WTC11 (cell line): ENCODE data around the gene WDR18. TPM values are rescaled to one million over a fixed set of nuclear protein-coding genes. Genes with fewer than 3 reads are reported as not detected.

Source experiments
- ATAC-seq: fragments of 200-7000 bp; cut with Tn5 transposase; 2 replicates; pipeline ENCODE4 v1.10.0; 2021; ENCODE audit warnings: mild to moderate bottlenecking, moderate library complexity
- CTCF ChIA-PET: fragments of 300-600 bp; sonication (Branson Sonifier 250); formaldehyde crosslinking; loops from one replicate; lab custom pipeline; 2021; ENCODE audit warnings: antibody characterized with exemption; lab: Charles Lee
- POLR2A ChIA-PET: fragments of 350-600 bp; sonication (Branson Sonifier 250); formaldehyde crosslinking; loops from one replicate; lab custom pipeline; 2021; ENCODE audit warnings: antibody characterized with exemption; lab: Charles Lee
- DNase-seq: peaks from one replicate; pipeline ENCODE4 v3.0.0; 2021; ENCODE audit warnings: low spot score
- H3K27ac Mint-ChIP-seq: 2 replicates; pipeline ENCODE4 v1.8.0; 2021; ENCODE audit warnings: mixed read lengths
- H3K27me3 Mint-ChIP-seq: 2 replicates; pipeline ENCODE4 v1.8.0; 2021; ENCODE audit warnings: low read depth, mild to moderate bottlenecking, moderate library complexity, mixed read lengths
- H3K36me3 Mint-ChIP-seq: 2 replicates; pipeline ENCODE4 v1.8.0; 2021; ENCODE audit warnings: mixed read lengths
- H3K4me1 Mint-ChIP-seq: 2 replicates; pipeline ENCODE4 v1.8.0; 2022; ENCODE audit warnings: mixed read lengths
- H3K4me3 Mint-ChIP-seq: 2 replicates; pipeline ENCODE4 v1.8.0; 2021; ENCODE audit warnings: mild to moderate bottlenecking, moderate library complexity, mixed read lengths
- H3K9me3 Mint-ChIP-seq: 2 replicates; pipeline ENCODE4 v1.8.0; 2021; ENCODE audit warnings: mixed read lengths
- CBFB ChIP-seq: sonication (generic); formaldehyde crosslinking; IDR thresholded peaks from 2 replicates; pipeline ENCODE4 v1.8.1; 2022; ENCODE audit warnings: mild to moderate bottlenecking, low read depth, missing genetic modification reagents
- CREB1 ChIP-seq: sonication (generic); formaldehyde crosslinking; IDR thresholded peaks from 2 replicates; pipeline ENCODE4 v1.8.0; 2023; ENCODE audit warnings: mild to moderate bottlenecking, missing genetic modification reagents
- HMGA2 ChIP-seq: fragments of 250-450 bp; sonication (Bioruptor Pico); IDR thresholded peaks from 2 replicates; pipeline ENCODE4 v1.4.0; 2021; ENCODE audit warnings: mild to moderate bottlenecking, moderate library complexity
- NFE2L1 ChIP-seq: sonication (generic); formaldehyde crosslinking; IDR thresholded peaks from 2 replicates; pipeline ENCODE4 v1.8.1; 2023; ENCODE audit warnings: missing genetic modification reagents
- ZNF121 ChIP-seq: sonication (generic); formaldehyde crosslinking; IDR thresholded peaks from 2 replicates; pipeline ENCODE4 v1.8.0; 2023; ENCODE audit warnings: missing genetic modification reagents
- ZNF138 ChIP-seq: sonication (generic); formaldehyde crosslinking; conservative IDR thresholded peaks from 2 replicates; pipeline ENCODE4 v1.8.1; 2022; ENCODE audit warnings: mild to moderate bottlenecking, moderate library complexity, missing genetic modification reagents
- ZNF396 ChIP-seq: fragments of 250-450 bp; sonication (Bioruptor Pico); IDR thresholded peaks from 2 replicates; pipeline ENCODE4 v1.8.0; 2021; ENCODE audit warnings: mild to moderate bottlenecking, moderate library complexity, borderline replicate concordance
- total RNA-seq: library from RNA; stranded (reverse); gene quantifications from 3 replicates; pipeline ENCODE4 v1.2.3, GENCODE V29; 2021
- TF ChIP-seq, protein P1 (sequence below): sonication (generic); formaldehyde crosslinking; IDR thresholded peaks from 2 replicates; pipeline ENCODE4 v1.8.0; 2022; ENCODE audit warnings: mild to moderate bottlenecking, missing genetic modification reagents
- TF ChIP-seq, protein P2 (sequence below): fragments of 200-600 bp; IDR thresholded peaks from 2 replicates; pipeline ENCODE4 v1.8.0; 2022; ENCODE audit warnings: antibody characterized with exemption
- TF ChIP-seq, protein P3 (sequence below): sonication (generic); formaldehyde crosslinking; IDR thresholded peaks from 2 replicates; pipeline ENCODE4 v1.8.0; 2022; ENCODE audit warnings: mild to moderate bottlenecking, missing genetic modification reagents
- TF ChIP-seq, protein P4 (sequence below): sonication (generic); formaldehyde crosslinking; IDR thresholded peaks from 2 replicates; pipeline ENCODE4 v1.8.0; 2023; ENCODE audit warnings: missing genetic modification reagents, mild to moderate bottlenecking, borderline replicate concordance
- TF ChIP-seq, protein P5 (sequence below): sonication (generic); formaldehyde crosslinking; IDR thresholded peaks from 2 replicates; pipeline ENCODE4 v1.8.0; 2022; ENCODE audit warnings: missing genetic modification reagents
- TF ChIP-seq, protein P6 (sequence below): sonication (generic); formaldehyde crosslinking; IDR thresholded peaks from 2 replicates; pipeline ENCODE4 v1.8.1; 2022; ENCODE audit warnings: mild to moderate bottlenecking, missing genetic modification reagents, moderate library complexity, borderline replicate concordance
- TF ChIP-seq, protein P7 (sequence below): sonication (generic); formaldehyde crosslinking; IDR thresholded peaks from 2 replicates; pipeline ENCODE4 v1.8.1; 2023; ENCODE audit warnings: mild to moderate bottlenecking, missing genetic modification reagents, moderate library complexity

WDR18 gene
- total RNA-seq, 1 experiment from 2014 or later, result 140 TPM

DNA sequence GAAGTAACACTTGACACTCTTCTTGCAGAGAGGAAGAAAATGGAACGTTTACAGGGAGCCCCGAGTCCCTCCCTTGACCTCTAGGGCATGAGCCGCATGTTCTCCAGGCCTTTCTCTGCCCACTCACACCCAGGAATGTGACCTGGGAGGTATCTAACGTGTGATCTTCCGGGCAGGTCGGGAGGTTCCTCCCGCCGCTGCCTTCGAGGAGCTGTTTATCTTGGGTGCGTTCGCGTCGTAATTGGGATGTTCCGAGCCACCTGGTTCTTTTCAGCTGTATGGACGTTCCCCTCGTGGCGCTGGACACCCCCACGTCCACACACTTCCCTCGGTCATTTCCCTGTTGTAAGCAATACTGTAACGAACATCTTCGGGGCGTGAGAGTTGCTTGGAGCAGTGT is 44.7 kb upstream of the WDR18 start:
- H3K27me3 Mint-ChIP-seq, result no peaks in the 10 kb centered on the region
- peaks cover 36% of the 10 kb centered on the region for H3K36me3 Mint-ChIP-seq
- no peaks in the 10 kb centered on the region for H3K9me3 Mint-ChIP-seq
- H3K4me1 Mint-ChIP-seq, result no peaks in the 10 kb centered on the region
- no peak overlapping the region for H3K4me3 Mint-ChIP-seq
- POLR2A ChIA-PET, result no interaction called here
- TF ChIP-seq, protein P1, sequence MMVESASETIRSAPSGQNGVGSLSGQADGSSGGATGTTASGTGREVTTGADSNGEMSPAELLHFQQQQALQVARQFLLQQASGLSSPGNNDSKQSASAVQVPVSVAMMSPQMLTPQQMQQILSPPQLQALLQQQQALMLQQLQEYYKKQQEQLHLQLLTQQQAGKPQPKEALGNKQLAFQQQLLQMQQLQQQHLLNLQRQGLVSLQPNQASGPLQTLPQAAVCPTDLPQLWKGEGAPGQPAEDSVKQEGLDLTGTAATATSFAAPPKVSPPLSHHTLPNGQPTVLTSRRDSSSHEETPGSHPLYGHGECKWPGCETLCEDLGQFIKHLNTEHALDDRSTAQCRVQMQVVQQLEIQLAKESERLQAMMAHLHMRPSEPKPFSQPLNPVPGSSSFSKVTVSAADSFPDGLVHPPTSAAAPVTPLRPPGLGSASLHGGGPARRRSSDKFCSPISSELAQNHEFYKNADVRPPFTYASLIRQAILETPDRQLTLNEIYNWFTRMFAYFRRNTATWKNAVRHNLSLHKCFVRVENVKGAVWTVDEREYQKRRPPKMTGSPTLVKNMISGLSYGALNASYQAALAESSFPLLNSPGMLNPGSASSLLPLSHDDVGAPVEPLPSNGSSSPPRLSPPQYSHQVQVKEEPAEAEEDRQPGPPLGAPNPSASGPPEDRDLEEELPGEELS (CRISPR knock-in tag), result no peak
- TF ChIP-seq, protein P2, sequence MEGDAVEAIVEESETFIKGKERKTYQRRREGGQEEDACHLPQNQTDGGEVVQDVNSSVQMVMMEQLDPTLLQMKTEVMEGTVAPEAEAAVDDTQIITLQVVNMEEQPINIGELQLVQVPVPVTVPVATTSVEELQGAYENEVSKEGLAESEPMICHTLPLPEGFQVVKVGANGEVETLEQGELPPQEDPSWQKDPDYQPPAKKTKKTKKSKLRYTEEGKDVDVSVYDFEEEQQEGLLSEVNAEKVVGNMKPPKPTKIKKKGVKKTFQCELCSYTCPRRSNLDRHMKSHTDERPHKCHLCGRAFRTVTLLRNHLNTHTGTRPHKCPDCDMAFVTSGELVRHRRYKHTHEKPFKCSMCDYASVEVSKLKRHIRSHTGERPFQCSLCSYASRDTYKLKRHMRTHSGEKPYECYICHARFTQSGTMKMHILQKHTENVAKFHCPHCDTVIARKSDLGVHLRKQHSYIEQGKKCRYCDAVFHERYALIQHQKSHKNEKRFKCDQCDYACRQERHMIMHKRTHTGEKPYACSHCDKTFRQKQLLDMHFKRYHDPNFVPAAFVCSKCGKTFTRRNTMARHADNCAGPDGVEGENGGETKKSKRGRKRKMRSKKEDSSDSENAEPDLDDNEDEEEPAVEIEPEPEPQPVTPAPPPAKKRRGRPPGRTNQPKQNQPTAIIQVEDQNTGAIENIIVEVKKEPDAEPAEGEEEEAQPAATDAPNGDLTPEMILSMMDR, result no peak
- TF ChIP-seq, protein P3, sequence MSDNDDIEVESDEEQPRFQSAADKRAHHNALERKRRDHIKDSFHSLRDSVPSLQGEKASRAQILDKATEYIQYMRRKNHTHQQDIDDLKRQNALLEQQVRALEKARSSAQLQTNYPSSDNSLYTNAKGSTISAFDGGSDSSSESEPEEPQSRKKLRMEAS (CRISPR knock-in tag), result no peak
- TF ChIP-seq, protein P4, sequence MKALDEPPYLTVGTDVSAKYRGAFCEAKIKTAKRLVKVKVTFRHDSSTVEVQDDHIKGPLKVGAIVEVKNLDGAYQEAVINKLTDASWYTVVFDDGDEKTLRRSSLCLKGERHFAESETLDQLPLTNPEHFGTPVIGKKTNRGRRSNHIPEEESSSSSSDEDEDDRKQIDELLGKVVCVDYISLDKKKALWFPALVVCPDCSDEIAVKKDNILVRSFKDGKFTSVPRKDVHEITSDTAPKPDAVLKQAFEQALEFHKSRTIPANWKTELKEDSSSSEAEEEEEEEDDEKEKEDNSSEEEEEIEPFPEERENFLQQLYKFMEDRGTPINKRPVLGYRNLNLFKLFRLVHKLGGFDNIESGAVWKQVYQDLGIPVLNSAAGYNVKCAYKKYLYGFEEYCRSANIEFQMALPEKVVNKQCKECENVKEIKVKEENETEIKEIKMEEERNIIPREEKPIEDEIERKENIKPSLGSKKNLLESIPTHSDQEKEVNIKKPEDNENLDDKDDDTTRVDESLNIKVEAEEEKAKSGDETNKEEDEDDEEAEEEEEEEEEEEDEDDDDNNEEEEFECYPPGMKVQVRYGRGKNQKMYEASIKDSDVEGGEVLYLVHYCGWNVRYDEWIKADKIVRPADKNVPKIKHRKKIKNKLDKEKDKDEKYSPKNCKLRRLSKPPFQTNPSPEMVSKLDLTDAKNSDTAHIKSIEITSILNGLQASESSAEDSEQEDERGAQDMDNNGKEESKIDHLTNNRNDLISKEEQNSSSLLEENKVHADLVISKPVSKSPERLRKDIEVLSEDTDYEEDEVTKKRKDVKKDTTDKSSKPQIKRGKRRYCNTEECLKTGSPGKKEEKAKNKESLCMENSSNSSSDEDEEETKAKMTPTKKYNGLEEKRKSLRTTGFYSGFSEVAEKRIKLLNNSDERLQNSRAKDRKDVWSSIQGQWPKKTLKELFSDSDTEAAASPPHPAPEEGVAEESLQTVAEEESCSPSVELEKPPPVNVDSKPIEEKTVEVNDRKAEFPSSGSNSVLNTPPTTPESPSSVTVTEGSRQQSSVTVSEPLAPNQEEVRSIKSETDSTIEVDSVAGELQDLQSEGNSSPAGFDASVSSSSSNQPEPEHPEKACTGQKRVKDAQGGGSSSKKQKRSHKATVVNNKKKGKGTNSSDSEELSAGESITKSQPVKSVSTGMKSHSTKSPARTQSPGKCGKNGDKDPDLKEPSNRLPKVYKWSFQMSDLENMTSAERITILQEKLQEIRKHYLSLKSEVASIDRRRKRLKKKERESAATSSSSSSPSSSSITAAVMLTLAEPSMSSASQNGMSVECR (CRISPR knock-in tag), result no peak
- TF ChIP-seq, protein P5, sequence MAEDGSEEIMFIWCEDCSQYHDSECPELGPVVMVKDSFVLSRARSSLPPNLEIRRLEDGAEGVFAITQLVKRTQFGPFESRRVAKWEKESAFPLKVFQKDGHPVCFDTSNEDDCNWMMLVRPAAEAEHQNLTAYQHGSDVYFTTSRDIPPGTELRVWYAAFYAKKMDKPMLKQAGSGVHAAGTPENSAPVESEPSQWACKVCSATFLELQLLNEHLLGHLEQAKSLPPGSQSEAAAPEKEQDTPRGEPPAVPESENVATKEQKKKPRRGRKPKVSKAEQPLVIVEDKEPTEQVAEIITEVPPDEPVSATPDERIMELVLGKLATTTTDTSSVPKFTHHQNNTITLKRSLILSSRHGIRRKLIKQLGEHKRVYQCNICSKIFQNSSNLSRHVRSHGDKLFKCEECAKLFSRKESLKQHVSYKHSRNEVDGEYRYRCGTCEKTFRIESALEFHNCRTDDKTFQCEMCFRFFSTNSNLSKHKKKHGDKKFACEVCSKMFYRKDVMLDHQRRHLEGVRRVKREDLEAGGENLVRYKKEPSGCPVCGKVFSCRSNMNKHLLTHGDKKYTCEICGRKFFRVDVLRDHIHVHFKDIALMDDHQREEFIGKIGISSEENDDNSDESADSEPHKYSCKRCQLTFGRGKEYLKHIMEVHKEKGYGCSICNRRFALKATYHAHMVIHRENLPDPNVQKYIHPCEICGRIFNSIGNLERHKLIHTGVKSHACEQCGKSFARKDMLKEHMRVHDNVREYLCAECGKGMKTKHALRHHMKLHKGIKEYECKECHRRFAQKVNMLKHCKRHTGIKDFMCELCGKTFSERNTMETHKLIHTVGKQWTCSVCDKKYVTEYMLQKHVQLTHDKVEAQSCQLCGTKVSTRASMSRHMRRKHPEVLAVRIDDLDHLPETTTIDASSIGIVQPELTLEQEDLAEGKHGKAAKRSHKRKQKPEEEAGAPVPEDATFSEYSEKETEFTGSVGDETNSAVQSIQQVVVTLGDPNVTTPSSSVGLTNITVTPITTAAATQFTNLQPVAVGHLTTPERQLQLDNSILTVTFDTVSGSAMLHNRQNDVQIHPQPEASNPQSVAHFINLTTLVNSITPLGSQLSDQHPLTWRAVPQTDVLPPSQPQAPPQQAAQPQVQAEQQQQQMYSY (CRISPR knock-in tag), result no peak
- TF ChIP-seq CREB1 (no peak), NFE2L1 (CRISPR knock-in tag) (no peak), HMGA2 (no peak), CBFB (CRISPR knock-in tag) (no peak), ZNF121 (CRISPR knock-in tag) (no peak), ZNF396 (CRISPR knock-in tag) (no peak), ZNF138 (CRISPR knock-in tag) (no peak)
- TF ChIP-seq, protein P6, sequence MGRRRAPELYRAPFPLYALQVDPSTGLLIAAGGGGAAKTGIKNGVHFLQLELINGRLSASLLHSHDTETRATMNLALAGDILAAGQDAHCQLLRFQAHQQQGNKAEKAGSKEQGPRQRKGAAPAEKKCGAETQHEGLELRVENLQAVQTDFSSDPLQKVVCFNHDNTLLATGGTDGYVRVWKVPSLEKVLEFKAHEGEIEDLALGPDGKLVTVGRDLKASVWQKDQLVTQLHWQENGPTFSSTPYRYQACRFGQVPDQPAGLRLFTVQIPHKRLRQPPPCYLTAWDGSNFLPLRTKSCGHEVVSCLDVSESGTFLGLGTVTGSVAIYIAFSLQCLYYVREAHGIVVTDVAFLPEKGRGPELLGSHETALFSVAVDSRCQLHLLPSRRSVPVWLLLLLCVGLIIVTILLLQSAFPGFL (CRISPR knock-in tag), result no peak
- TF ChIP-seq, protein P7, sequence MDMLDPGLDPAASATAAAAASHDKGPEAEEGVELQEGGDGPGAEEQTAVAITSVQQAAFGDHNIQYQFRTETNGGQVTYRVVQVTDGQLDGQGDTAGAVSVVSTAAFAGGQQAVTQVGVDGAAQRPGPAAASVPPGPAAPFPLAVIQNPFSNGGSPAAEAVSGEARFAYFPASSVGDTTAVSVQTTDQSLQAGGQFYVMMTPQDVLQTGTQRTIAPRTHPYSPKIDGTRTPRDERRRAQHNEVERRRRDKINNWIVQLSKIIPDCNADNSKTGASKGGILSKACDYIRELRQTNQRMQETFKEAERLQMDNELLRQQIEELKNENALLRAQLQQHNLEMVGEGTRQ (CRISPR knock-in tag), result no peak
- CTCF ChIA-PET, result no interaction called here
- DNase-seq, result no peak
- ATAC-seq, result no peak
- peak overlapping the region; percentile 82; the same call in 1 of the 2 replicates for H3K27ac Mint-ChIP-seq
